Measurements from ENCODE around the gene GMNN.

GMNN gene

DNA sequence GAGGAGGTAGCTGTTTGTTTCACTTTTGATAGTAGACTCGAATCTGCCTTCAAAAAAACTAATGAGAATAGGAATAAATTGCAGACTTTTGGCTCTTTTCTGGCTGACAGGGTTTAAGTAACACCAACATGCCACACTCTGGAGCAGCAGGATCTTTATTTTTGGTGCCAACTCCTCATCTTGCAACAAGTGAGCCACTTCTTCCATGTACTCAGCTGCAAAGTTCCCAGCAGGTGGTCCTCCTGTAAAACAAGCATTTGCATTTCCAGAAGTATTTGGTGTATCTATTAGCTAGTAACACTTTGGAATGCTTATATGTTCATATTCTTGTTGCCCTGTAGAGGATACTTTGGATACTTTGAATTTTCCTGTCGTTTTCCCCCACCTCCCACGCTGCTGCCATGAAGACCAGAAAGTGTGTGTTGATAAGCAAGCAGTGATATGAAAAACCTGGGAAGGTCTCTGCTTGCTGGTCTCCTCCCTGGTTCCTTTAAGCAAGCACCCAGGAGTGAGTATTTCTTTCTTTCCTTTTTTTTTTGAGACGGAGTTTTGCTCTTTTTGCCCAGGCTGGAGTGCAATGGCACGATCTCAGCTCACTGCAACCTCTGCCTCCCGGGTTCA is 23.0 kb downstream of the GMNN start:
- H4K8ac ChIP-seq (ENCODE audit: low read depth, low read length) = no peak overlapping the region
- H3K4me1 ChIP-seq (ENCODE audit: control insufficient read depth in 1 of 2, insufficient read depth in 2 of 2, low read length in 2 of 2) = peaks cover 1 to 5% of the 10 kb centered on the region in 2 experiments
- H2BK120ac ChIP-seq (ENCODE audit: insufficient read depth, low read length, poor library complexity) = no peak overlapping the region
- DNase-seq = peak in 1 of 2 donors; percentile 47
- no peak overlapping the region for H4K12ac ChIP-seq (ENCODE audit: low read depth, low read length)
- H2AFZ ChIP-seq (ENCODE audit: insufficient read depth, low read length, poor library complexity) = no peak overlapping the region
- no peak overlapping the region for H3K4me2 ChIP-seq (ENCODE audit: low read length)
- no peak overlapping the region for H3K4me3 ChIP-seq (ENCODE audit: low read depth, low read length)
- no peaks in the 10 kb centered on the region for H3K9me3 ChIP-seq (ENCODE audit: insufficient read depth, low read depth, low read length)
- WGBS (ENCODE audit: extremely low coverage, insufficient coverage, insufficient read length) = no CpG with 5 or more reads among the region's 6 CpGs
- no peaks in the 10 kb centered on the region for H3K27me3 ChIP-seq (ENCODE audit: insufficient read depth, low read length)
- H3K18ac ChIP-seq (ENCODE audit: low read length) = no peak overlapping the region
- no peak overlapping the region for H3K4ac ChIP-seq (ENCODE audit: low read depth, low read length)
- H3K9ac ChIP-seq (ENCODE audit: low read length) = no peak overlapping the region
- no peak overlapping the region for H3K27ac ChIP-seq (ENCODE audit: low read depth, low read length)
- no peak overlapping the region for H2BK12ac ChIP-seq (ENCODE audit: low read length)
- H3K23ac ChIP-seq (ENCODE audit: low read length) = no peak overlapping the region
- H2BK5ac ChIP-seq (ENCODE audit: low read depth, low read length, poor library complexity) = no peak overlapping the region
- H3K14ac ChIP-seq (ENCODE audit: low read length) = no peak overlapping the region
- no peaks in the 10 kb centered on the region for H3K36me3 ChIP-seq (ENCODE audit: control insufficient read depth in 1 of 2, insufficient read depth in 2 of 2, low read length in 2 of 2)
- no peak overlapping the region for H2AK5ac ChIP-seq (ENCODE audit: low read length)
- H3K79me1 ChIP-seq (ENCODE audit: low read length) = no peaks in the 10 kb centered on the region
- H4K91ac ChIP-seq (ENCODE audit: low read depth, low read length) = no peak overlapping the region
- H3K79me2 ChIP-seq (ENCODE audit: control insufficient read depth, insufficient read depth, low read length, poor library complexity) = no peaks in the 10 kb centered on the region

- Histone ChIP-seq H3K4me2 (ENCODE audit: low read length) (no peak within 1 kb of the TSS), H2BK12ac (ENCODE audit: low read length) (no peak within 1 kb of the TSS), H3K4ac (ENCODE audit: low read depth, low read length) (no peak within 1 kb of the TSS), H3K4me3 (ENCODE audit: low read depth, low read length) (no peak within 1 kb of the TSS), H4K91ac (ENCODE audit: low read depth, low read length) (no peak within 1 kb of the TSS), H3K23ac (ENCODE audit: low read length) (no peak within 1 kb of the TSS), H3K4me1 (ENCODE audit: control insufficient read depth in 1 of 2, insufficient read depth in 2 of 2, low read length in 2 of 2) (peaks cover 4 to 7% of the 10 kb centered on the region in 2 experiments), H2AK5ac (ENCODE audit: low read length) (no peak within 1 kb of the TSS), H3K18ac (ENCODE audit: low read length) (no peak within 1 kb of the TSS), H2BK5ac (ENCODE audit: low read depth, low read length, poor library complexity) (no peak within 1 kb of the TSS), H2AFZ (ENCODE audit: insufficient read depth, low read length, poor library complexity) (no peak within 1 kb of the TSS), H4K12ac (ENCODE audit: low read depth, low read length) (no peak within 1 kb of the TSS), H3K14ac (ENCODE audit: low read length) (no peak within 1 kb of the TSS), H3K36me3 (ENCODE audit: control insufficient read depth in 1 of 2, insufficient read depth in 2 of 2, low read length in 2 of 2) (no peaks in the 10 kb centered on the region), H4K8ac (ENCODE audit: low read depth, low read length) (no peak within 1 kb of the TSS), H3K79me2 (ENCODE audit: control insufficient read depth, insufficient read depth, low read length, poor library complexity) (no peaks in the 10 kb centered on the region), H3K27me3 (ENCODE audit: insufficient read depth, low read length) (no peaks in the 10 kb centered on the region), H3K9me3 (ENCODE audit: insufficient read depth, low read depth, low read length) (no peaks in the 10 kb centered on the region), H3K9ac (ENCODE audit: low read length) (no peak within 1 kb of the TSS), H2BK120ac (ENCODE audit: insufficient read depth, low read length, poor library complexity) (no peak within 1 kb of the TSS), H3K27ac (ENCODE audit: low read depth, low read length) (no peak within 1 kb of the TSS), H3K79me1 (ENCODE audit: low read length) (no peaks in the 10 kb centered on the region)
- no CpG with 5 or more reads among the region's 13 CpGs for WGBS (ENCODE audit: extremely low coverage, insufficient coverage, insufficient read length)
- peak; percentile 2 to 69 for DNase-seq
Measured at GRCh38 chr6:24798740-24799540, 24.2 kb downstream of the GMNN start, which contains the start of gene ARMH2. ARMH2 (minus strand) TSS chr6:24798917; CDS start chr6:24798857, 60 bp downstream.

- Histone ChIP-seq H3K4ac (ENCODE audit: low read depth, low read length) (no peak overlapping the region), H3K23ac (ENCODE audit: low read length) (no peak overlapping the region), H3K79me1 (ENCODE audit: low read length) (no peaks in the 10 kb centered on the region), H3K36me3 (ENCODE audit: control insufficient read depth in 1 of 2, insufficient read depth in 2 of 2, low read length in 2 of 2) (no peaks in the 10 kb centered on the region), H2BK5ac (ENCODE audit: low read depth, low read length, poor library complexity) (no peak overlapping the region), H2BK12ac (ENCODE audit: low read length) (no peak overlapping the region), H3K4me2 (ENCODE audit: low read length) (no peak overlapping the region), H3K18ac (ENCODE audit: low read length) (no peak overlapping the region), H3K14ac (ENCODE audit: low read length) (no peak overlapping the region), H3K9ac (ENCODE audit: low read length) (no peak overlapping the region), H3K27me3 (ENCODE audit: insufficient read depth, low read length) (no peaks in the 10 kb centered on the region), H4K91ac (ENCODE audit: low read depth, low read length) (no peak overlapping the region), H3K9me3 (ENCODE audit: insufficient read depth, low read depth, low read length) (no peaks in the 10 kb centered on the region), H3K4me1 (ENCODE audit: control insufficient read depth in 1 of 2, insufficient read depth in 2 of 2, low read length in 2 of 2) (peaks cover 4 to 7% of the 10 kb centered on the region in 2 experiments), H2BK120ac (ENCODE audit: insufficient read depth, low read length, poor library complexity) (no peak overlapping the region), H2AK5ac (ENCODE audit: low read length) (no peak overlapping the region), H3K27ac (ENCODE audit: low read depth, low read length) (no peak overlapping the region), H4K12ac (ENCODE audit: low read depth, low read length) (no peak overlapping the region), H2AFZ (ENCODE audit: insufficient read depth, low read length, poor library complexity) (no peak overlapping the region), H3K79me2 (ENCODE audit: control insufficient read depth, insufficient read depth, low read length, poor library complexity) (no peaks in the 10 kb centered on the region), H4K8ac (ENCODE audit: low read depth, low read length) (no peak overlapping the region), H3K4me3 (ENCODE audit: low read depth, low read length) (no peak overlapping the region)
- WGBS (ENCODE audit: extremely low coverage, insufficient coverage, insufficient read length) = no CpG with 5 or more reads among the region's 1 CpG
- peak in 1 of 2 donors; percentile 67 for DNase-seq
Measured at GRCh38 chr6:24799541-24799915, 24.8 kb downstream of the GMNN start.

DNA sequence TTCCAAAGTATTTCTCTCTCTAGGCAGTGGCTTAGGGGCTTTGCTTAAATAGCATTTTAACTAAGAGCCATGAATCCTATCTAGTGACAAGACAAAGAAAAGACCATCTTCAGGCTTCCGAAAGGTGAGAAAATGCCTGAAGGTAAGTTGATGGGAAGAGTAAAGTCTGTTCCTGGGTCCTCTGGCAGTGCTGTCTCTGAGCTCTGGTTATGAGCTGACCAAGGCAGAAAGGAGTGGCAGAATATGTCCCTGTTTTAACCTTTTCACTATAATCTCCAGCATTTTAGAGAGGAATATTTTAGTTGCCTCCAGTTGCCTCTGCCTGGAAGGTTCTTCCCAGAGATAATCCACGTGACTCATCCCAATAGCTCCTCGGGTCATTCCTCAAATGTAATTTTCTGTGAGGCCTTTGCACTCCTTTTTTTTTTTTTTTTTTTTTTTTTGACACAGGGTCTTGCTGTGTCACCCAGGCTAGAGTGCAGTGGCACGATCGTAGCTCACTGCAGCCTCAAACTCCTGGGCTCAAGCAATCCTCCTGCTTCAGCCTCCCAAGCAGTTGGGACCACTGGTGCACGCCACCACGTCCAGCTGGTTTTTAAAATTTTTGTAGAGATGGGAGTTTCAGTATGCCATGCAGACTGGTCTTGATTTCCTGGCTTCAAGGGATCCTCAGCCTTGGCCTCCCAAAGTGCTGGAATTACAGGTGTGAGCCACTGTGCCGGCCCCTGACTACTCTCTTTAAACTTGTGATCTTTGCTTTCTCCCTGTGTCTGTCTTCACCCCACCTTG is 27.7 kb downstream of the GMNN start:
- H3K4me2 ChIP-seq (ENCODE audit: low read length) = no peak overlapping the region
- no peak overlapping the region for H4K8ac ChIP-seq (ENCODE audit: low read depth, low read length)
- no peak overlapping the region for H3K27ac ChIP-seq (ENCODE audit: low read depth, low read length)
- WGBS (ENCODE audit: extremely low coverage, insufficient coverage, insufficient read length) = no CpG with 5 or more reads among the region's 8 CpGs
- no peaks in the 10 kb centered on the region for H3K9me3 ChIP-seq (ENCODE audit: insufficient read depth, low read depth, low read length)
- H3K36me3 ChIP-seq (ENCODE audit: control insufficient read depth in 1 of 2, insufficient read depth in 2 of 2, low read length in 2 of 2) = peaks cover 3 to 5% of the 10 kb centered on the region in 2 experiments
- H3K14ac ChIP-seq (ENCODE audit: low read length) = no peak overlapping the region
- peaks cover 4 to 7% of the 10 kb centered on the region in 2 experiments for H3K4me1 ChIP-seq (ENCODE audit: control insufficient read depth in 1 of 2, insufficient read depth in 2 of 2, low read length in 2 of 2)
- peak overlapping the region; percentile 81 for H2BK12ac ChIP-seq (ENCODE audit: low read length)
- H3K18ac ChIP-seq (ENCODE audit: low read length) = no peak overlapping the region
- H4K12ac ChIP-seq (ENCODE audit: low read depth, low read length) = no peak overlapping the region
- peak overlapping the region; percentile 27 for H2BK5ac ChIP-seq (ENCODE audit: low read depth, low read length, poor library complexity)
- no peak overlapping the region for H2AFZ ChIP-seq (ENCODE audit: insufficient read depth, low read length, poor library complexity)
- no peaks in the 10 kb centered on the region for H3K27me3 ChIP-seq (ENCODE audit: insufficient read depth, low read length)
- H3K9ac ChIP-seq (ENCODE audit: low read length) = no peak overlapping the region
- no peak overlapping the region for H3K4ac ChIP-seq (ENCODE audit: low read depth, low read length)
- H3K4me3 ChIP-seq (ENCODE audit: low read depth, low read length) = no peak overlapping the region
- H3K23ac ChIP-seq (ENCODE audit: low read length) = no peak overlapping the region
- no peaks in the 10 kb centered on the region for H3K79me1 ChIP-seq (ENCODE audit: low read length)
- no peak overlapping the region for H2AK5ac ChIP-seq (ENCODE audit: low read length)
- peak overlapping the region; percentile 37 for H4K91ac ChIP-seq (ENCODE audit: low read depth, low read length)
- peak; percentile 5 to 66 for DNase-seq
- H2BK120ac ChIP-seq (ENCODE audit: insufficient read depth, low read length, poor library complexity) = peak overlapping the region; percentile 60
- H3K79me2 ChIP-seq (ENCODE audit: control insufficient read depth, insufficient read depth, low read length, poor library complexity) = no peaks in the 10 kb centered on the region
